ENCODE measurements around the gene ANKRD11. TPM values are rescaled to one million over a fixed set of nuclear protein-coding genes. Genes with fewer than 3 reads are reported as not detected.

Gene ANKRD11
- total and polyA plus RNA-seq, 7 donors = 30.6 to 161 (median 42.8) TPM

DNA sequence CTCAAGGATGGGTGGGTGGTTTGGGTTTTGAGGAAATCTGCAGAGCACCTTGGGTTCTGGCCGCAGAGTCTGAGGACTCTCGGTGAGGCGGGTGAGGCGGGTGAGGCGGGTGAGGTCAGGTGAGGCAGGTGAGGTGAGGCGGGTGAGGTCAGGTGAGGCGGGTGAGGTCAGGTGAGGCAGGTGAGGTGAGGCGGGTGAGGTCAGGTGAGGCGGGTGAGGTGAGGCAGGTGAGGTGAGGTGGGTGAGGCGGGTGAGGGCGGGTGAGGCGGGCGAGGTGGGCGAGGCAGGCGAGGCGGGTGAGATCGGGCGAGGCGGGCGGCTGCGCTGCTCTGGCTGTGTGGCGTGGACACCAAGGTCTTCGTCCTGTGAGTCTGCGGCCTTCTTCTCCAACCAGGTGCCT is 46.0 kb upstream of the ANKRD11 start:
- peaks cover 13 to 78% (median 60%) of the 10 kb centered on the region in 4 donors for H3K36me3 ChIP-seq
- intact Hi-C loops (cut with DNase I) = no loop called here

DNA sequence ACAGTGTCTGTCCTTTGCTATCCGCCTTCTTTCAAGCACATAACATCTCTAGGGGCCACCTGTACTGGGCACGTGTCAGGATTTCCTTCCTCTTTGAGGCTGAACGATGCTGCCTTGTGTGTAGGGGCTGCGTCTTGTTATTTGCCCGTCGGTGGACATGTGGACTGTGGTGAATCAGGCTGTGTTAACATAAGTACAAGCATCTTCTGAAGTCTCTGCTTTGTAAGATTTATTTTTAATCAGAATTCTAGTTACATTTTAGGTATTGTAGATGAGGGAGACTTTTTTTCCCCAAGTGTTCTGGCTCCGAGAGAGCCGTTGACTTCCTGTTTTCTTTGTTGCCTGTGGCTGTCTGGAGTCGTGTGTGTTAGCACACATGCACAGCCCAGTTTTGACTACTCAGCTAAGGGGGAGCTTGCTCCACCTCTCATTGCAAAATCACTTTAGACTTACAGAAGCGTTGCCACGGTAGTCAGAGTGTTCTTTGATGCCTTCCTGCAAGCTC is 43.9 kb upstream of the ANKRD11 start:
- intact Hi-C loops (cut with DNase I) = no loop called here
- no peaks in the 10 kb centered on the region for H3K9me3 ChIP-seq
- no peaks in the 10 kb centered on the region for H3K4me1 ChIP-seq
- no peak overlapping the region for H3K4me3 ChIP-seq
- peaks cover 13 to 90% (median 72%) of the 10 kb centered on the region in 4 donors for H3K36me3 ChIP-seq
- 40 to 61% methylated on average over 11 of the region's 11 CpGs for WGBS, 2 donors
- no peak for DNase-seq
- H3K27ac ChIP-seq = no peak overlapping the region
- TF ChIP-seq EP300 (IDR thresholded peaks at IDR 0.05) (no peak), CTCF (IDR thresholded peaks at IDR 0.05) (no peak), POLR2A (IDR thresholded peaks at IDR 0.05) (no peak), POLR2AphosphoS5 (IDR thresholded peaks at IDR 0.05) (no peak)
- H3K27me3 ChIP-seq = no peaks in the 10 kb centered on the region

More for the DNA sequence above, 46.0 kb upstream of the ANKRD11 start:
- WGBS, 2 donors = 23 to 82% methylated on average over 20 to 24 of the region's 24 CpGs
- Histone ChIP-seq H3K27me3 (no peaks in the 10 kb centered on the region), H3K9me3 (no peaks in the 10 kb centered on the region), H3K4me1 (no peaks in the 10 kb centered on the region), H3K4me3 (no peak overlapping the region), H3K27ac (no peak overlapping the region)
- DNase-seq = no peak
- no peak for TF ChIP-seq POLR2A (IDR thresholded peaks at IDR 0.05)
- no peak for TF ChIP-seq EP300 (IDR thresholded peaks at IDR 0.05)

- Histone ChIP-seq H3K36me3 (peaks cover 20 to 92% (median 71%) of the 10 kb centered on the region in 4 donors), H3K4me1 (no peaks in the 10 kb centered on the region), H3K27ac (no peak overlapping the region), H3K4me3 (no peak overlapping the region), H3K9me3 (no peaks in the 10 kb centered on the region), H3K27me3 (no peaks in the 10 kb centered on the region)
- 94% methylated on average over 31 of the region's 31 CpGs for WGBS, 2 donors
- TF ChIP-seq POLR2AphosphoS5 (IDR thresholded peaks at IDR 0.05) = no peak
- no peak for TF ChIP-seq EP300 (IDR thresholded peaks at IDR 0.05)
- no peak for TF ChIP-seq POLR2A (IDR thresholded peaks at IDR 0.05)
- TF ChIP-seq CTCF (IDR thresholded peaks at IDR 0.05) = no peak
- no peak for DNase-seq
- intact Hi-C loops (cut with DNase I) = no loop called here
Measured at GRCh38 chr16:89531821-89532526, 41.6 kb upstream of the ANKRD11 start.

- H3K4me3 ChIP-seq = no peak overlapping the region
- H3K36me3 ChIP-seq = peaks cover 27 to 99% (median 79%) of the 10 kb centered on the region in 4 donors
- intact Hi-C loops (cut with DNase I) = no loop called here
- 94 to 95% methylated on average over 37 of the region's 37 CpGs for WGBS, 2 donors
- H3K9me3 ChIP-seq = no peaks in the 10 kb centered on the region
- no peaks in the 10 kb centered on the region for H3K27me3 ChIP-seq
- TF ChIP-seq EP300 (IDR thresholded peaks at IDR 0.05) = no peak
- no peak for TF ChIP-seq POLR2A (IDR thresholded peaks at IDR 0.05)
- TF ChIP-seq POLR2AphosphoS5 (IDR thresholded peaks at IDR 0.05) = no peak
- no peak for TF ChIP-seq CTCF (IDR thresholded peaks at IDR 0.05)
- no peak overlapping the region for H3K27ac ChIP-seq
- no peaks in the 10 kb centered on the region for H3K4me1 ChIP-seq
- no peak for DNase-seq
Measured at GRCh38 chr16:89530401-89531381, 40.3 kb upstream of the ANKRD11 start.

- intact Hi-C loops (cut with DNase I) = no loop called here
- Histone ChIP-seq H3K9me3 (no peaks in the 10 kb centered on the region), H3K4me1 (no peaks in the 10 kb centered on the region), H3K27ac (no peak overlapping the region), H3K4me3 (no peak overlapping the region), H3K36me3 (peaks cover 27 to 99% (median 82%) of the 10 kb centered on the region in 4 donors), H3K27me3 (no peaks in the 10 kb centered on the region)
- no peak for DNase-seq
- WGBS, 2 donors = 85 to 90% methylated on average over 16 of the region's 16 CpGs
- TF ChIP-seq POLR2A (IDR thresholded peaks at IDR 0.05) = no peak
- no peak for TF ChIP-seq CTCF (IDR thresholded peaks at IDR 0.05)
- no peak for TF ChIP-seq POLR2AphosphoS5 (IDR thresholded peaks at IDR 0.05)
- TF ChIP-seq EP300 (IDR thresholded peaks at IDR 0.05) = no peak
Measured at GRCh38 chr16:89529097-89529496, 38.7 kb upstream of the ANKRD11 start.
